T-helper 2 cell (primary cell): ENCODE results near the gene CARD14.
"Not testable (repeated sequence)": the region's sequence is repeated elsewhere in the genome, so short reads cannot be mapped to it uniquely, and the experiment has no call there.

Experiments
- DNase-seq, 5 experiments: peaks; one replicate each; pipeline versions ENCODE4 v3.0.0 to v3.0.0-alpha.2; 2012 to 2022

Gene CARD14

DNA sequence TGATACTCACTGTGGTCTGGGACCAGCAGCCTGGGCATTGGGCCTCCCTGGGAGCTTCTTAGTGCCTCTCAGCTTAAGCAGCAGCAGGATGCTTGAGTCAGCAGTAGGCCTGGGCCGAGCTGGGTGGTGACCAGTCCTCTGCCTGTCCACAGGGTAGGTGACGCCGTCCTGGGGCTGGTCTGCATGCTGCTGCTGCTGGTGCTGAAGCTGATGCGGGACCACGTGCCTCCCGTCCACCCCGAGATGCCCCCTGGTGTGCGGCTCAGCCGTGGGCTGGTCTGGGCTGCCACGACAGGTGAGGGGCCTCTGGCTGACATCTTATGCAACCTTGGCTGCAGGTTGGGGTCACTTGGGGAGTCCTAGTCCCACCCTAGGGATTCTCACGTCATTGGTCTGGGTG, 57.8 kb downstream of the CARD14 start:
- DNase-seq, result no peak

GRCh38 chr17:80228477-80228876, 58.6 kb downstream of the CARD14 start:
- no peak for DNase-seq

DNA sequence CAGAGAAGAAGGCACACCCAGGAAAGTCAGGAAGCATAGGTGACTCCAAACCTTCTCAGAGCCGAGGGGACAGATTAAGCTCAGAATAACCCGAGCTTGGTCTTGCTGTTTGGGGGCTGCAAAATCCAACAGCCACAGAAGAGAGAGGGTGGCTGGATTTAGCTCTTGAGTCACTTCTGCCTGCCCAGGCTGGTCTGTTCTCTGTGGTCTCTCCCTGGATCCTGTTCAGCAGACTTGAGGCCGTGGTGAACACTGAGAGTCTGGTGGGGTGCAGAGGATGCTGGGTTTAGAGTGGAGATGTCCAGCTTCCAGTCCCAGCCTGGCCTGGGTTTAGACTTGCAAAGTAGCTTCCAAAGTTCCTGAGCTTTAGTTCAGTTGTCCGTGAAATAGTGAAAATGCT, 59.2 kb downstream of the CARD14 start:
- no peak for DNase-seq

DNA sequence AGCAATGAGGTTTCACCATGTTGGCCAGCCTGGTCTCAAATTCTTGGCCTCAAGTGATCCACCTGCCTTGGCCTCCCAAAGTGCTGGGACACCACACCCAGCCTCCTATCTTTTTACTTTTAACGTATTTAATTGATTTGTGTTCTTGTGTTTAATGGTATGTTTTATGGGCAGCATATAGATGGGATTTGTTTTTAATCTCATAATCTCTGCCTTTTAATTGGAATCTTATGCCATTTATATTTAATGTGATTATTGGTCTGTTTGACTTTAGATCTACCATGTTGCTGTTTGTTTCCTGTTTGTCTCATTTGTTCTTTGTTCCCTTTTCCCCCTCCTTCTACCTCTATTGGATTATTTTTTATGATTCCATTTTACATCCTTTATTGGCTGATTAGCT, 62.6 kb downstream of the CARD14 start:
- DNase-seq, result no peak

GRCh38 chr17:80233202-80233601, 63.4 kb downstream of the CARD14 start:
- DNase-seq, result no peak

GRCh38 chr17:80236911-80237310, 67.1 kb downstream of the CARD14 start:
- no peak for DNase-seq

GRCh38 chr17:80237386-80237785, 67.6 kb downstream of the CARD14 start:
- no peak for DNase-seq

- no peak for DNase-seq
Measured at GRCh38 chr17:80242505-80242904, 72.7 kb downstream of the CARD14 start.

DNA sequence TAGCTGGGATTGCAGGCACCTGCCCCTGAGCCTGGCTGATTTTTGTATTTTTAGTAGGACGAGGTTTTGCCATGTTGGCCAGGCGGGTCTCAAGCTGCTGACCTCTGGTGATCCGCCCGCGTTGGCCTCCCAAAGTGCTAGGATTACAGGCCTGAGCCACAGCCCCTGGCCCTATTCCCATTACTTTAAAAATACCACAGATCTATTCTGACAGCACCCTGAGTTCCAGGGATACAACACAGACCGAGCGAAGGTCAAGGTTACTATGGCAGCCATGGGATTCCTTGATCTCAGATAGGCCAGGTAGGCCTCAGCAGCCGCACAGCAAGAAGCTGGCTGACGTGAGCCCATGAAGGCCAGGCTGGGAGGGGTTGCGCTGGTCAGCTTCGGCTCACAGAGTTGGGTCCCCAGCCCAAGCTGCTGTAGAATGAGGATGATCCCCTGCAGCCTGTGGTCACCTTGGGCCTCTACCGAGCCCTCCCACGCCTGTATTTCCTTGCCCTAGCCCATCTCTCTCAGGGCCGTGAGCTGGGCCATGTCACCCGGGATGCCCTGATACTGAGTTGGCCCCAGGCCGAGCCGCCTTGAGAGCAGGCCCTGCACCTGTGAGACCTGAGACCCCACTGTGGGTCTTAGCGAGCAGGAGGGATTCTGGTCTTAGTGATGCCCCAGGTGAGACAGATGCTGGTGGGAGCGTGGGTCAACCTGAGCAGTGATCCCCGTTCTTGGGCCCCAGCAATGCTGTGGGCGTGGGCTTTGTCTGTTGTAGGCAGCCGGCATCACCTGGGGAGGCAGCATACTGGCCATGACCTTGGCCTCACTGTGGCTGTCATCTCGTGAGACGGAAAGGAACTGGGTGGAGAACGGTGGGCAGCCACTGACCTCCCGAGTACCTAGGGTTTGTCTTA, 74.0 kb downstream of the CARD14 start:
- DNase-seq, result no peak

- not testable (repeated sequence) for DNase-seq
Measured at GRCh38 chr17:80244448-80244847, 74.6 kb downstream of the CARD14 start.

DNA sequence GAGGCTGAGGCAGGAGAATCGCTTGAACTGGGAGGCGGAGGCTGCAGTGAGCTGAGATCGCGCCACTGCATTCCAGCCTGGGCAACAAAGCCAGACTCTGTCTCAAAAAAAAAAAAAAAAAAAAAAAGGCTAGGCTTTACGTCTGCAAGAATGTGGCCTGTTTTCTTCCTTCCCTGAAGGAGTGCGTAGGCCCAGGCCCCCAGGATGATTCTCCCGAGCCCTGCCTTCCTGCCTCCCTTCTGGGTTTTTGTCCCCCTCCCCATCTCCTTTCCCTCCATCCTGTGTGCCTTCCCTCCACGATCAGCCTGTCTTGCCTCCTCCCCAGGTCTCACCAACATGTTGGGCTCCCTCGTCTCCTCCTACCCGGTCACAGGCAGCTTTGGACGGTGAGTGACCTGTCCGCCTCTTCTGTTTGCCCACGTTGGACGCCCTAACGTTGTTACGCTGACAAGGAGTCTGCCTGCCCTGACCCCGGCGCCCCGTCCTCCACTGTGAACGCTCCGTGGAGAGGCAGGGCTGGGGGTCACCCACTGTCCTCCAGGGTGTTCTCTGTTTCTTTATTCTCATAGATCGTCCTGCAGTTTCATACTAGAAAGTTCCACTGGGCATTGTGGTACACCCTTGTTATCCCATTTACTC, 75.2 kb downstream of the CARD14 start:
- no peak for DNase-seq

DNA sequence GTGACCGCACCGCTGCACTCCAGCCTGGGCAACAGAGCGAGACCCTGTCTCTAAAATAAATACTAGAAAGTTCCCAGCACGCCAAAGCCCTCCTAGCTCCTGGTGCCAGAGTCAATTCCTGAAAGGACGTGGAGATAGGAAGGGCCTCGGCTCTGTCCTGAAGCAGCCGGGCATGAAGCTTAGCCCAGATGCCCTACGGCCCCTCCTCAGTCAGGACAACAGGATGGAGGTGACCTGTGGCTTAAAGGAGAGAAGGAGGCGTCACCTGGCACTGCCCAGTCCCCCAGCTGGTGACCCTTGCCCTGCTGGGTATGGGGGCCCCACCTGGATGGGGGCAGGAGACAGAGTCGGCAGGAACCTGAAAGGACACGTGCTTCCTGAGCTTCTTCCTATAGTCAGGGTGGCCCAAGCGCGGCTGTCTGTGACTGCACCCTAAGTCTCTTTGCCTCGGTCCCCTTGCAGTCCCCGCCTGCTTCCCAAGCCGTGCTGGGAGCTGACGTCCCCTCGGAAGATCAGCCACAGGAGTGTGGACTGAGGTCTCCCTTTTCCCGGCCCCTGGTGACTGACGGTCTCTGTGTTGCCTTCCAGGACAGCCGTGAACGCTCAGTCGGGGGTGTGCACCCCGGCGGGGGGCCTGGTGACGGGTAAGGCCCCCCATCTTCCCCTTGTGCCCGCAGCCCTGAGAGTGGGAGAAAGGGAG, 75.9 kb downstream of the CARD14 start:
- no peak for DNase-seq

DNA sequence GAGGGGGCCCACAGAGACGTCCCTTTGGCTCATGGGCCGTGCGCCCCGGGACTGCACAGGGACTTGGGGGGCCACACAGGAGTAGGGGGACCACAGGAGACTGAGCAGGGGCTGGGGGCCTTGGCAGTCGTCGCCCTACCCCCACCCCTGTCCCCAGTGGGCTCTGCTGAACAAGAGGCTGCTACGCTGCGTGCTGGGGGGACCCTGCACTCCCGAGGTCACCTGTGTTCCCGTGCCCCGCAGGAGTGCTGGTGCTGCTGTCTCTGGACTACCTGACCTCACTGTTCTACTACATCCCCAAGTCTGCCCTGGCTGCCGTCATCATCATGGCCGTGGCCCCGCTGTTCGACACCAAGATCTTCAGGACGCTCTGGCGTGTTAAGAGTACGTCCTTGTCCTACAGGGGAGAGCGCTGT, 76.4 kb downstream of the CARD14 start:
- DNase-seq, result no peak

GRCh38 chr17:80246726-80247125, 76.9 kb downstream of the CARD14 start:
- no peak for DNase-seq

DNA sequence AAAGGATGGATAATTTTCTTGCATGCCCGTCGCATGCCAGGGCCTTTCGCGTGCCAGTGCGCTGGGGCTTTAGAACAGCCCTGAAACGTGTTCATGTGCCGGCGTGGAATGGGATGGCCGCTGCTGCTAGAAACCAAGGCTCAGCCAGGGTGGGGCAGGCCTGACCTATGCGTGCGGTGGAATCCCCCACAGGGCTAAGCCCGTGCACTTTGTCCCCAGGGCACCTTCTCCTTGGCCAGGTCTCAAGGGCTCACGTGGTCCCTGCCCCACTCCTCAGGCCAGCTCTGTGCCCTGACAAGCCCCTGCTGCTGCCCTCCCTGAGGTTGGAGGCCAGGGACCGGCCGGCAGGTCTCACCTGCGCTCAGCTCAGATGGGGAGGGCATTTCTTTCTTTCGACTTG, 77.7 kb downstream of the CARD14 start:
- no peak for DNase-seq

GRCh38 chr17:80248001-80248893, 78.4 kb downstream of the CARD14 start:
- no peak for DNase-seq

- DNase-seq, result no peak
Measured at GRCh38 chr17:80248894-80249710, 79.3 kb downstream of the CARD14 start.

GRCh38 chr17:80251966-80252365, 82.1 kb downstream of the CARD14 start:
- DNase-seq, result no peak

GRCh38 chr17:80252871-80253270, 83.0 kb downstream of the CARD14 start:
- DNase-seq, result peak; percentile 61 to 92 (median 78)

DNA sequence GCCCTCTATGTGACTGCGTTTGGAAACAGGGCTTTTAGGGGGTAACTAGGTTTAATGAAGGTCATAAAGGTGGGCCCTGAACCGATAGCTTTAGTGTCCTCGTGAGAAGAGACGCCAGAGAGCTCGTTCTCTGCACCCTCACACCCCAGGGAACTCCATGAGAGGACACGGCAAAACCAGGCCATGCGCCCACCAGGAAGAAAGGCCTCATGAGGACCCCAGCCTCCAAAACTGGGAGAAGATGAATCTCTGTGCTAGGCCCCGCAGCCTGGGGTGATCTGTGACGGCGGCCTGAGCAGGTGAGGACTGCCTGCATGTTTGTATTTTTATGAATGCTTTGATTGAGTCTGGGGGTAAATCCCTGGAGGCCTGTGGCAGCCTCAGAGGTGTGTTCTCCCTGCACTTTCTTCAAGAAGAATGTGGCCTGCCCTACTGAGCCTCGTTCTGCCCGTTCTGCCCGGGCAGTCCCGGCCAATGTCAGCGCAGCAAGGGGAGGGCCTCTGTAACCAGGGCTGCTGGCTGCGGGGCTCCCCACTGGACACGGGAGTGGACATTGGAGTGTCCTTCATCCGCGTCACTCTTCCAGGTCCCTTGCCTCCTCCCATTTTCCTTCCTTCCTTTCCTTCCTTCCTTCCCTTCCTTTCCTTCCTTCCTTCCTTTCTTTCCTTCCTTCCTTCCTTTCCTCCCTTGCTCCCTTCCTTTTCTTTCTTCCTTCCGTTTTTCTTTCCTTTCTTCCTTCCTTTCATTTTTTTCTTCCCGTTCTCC, 84.0 kb downstream of the CARD14 start:
- no peak for DNase-seq
